ENCODE data around the gene RECQL5.

DNA sequence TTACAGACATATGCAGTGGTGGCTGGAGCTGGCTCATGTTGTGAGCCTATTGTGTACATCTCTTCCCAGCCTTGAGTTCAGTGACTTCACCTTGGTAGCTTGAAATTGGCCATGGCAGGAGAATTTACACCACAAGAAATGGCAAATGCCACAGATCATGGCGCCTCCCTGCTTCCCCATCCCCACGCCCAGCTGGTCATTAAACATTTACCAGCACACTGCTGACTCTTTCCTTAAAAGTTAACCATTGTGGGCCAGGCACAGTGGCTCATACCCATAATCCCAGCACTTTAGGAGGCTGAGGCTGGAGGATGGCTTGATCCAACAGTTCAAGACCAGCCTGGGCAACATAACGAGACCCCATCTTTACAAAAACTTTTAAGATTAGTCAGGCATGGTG is 31.7 kb upstream of the RECQL5 start:
- TF ChIP-seq, protein P1, sequence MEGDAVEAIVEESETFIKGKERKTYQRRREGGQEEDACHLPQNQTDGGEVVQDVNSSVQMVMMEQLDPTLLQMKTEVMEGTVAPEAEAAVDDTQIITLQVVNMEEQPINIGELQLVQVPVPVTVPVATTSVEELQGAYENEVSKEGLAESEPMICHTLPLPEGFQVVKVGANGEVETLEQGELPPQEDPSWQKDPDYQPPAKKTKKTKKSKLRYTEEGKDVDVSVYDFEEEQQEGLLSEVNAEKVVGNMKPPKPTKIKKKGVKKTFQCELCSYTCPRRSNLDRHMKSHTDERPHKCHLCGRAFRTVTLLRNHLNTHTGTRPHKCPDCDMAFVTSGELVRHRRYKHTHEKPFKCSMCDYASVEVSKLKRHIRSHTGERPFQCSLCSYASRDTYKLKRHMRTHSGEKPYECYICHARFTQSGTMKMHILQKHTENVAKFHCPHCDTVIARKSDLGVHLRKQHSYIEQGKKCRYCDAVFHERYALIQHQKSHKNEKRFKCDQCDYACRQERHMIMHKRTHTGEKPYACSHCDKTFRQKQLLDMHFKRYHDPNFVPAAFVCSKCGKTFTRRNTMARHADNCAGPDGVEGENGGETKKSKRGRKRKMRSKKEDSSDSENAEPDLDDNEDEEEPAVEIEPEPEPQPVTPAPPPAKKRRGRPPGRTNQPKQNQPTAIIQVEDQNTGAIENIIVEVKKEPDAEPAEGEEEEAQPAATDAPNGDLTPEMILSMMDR (conservative IDR thresholded peaks at IDR 0.05 in 1 of 2, IDR thresholded peaks at IDR 0.05 in 1 of 2; ENCODE audit: low read depth in 1 of 2, low read length in 2 of 2): no peak
- no peak for TF ChIP-seq EZH2 (IDR thresholded peaks at IDR 0.05; ENCODE audit: low read length, missing control alignments)

Data from fibroblast of lung (primary cell).